ENCODE results near the gene CTSO.
A peak's percentile ranks its signal among the peaks of the same experiment; 100 is the strongest.

Gene CTSO

GRCh38 chr4:155953151-155954117 lies at the start of gene CTSO:
TSS of gene CTSO (minus strand) at chr4:155953866. CDS start at chr4:155953847, 19 bp downstream.
- peak; percentile 43 to 57 (median 48) for DNase-seq (ENCODE audit: low read depth in 3 of 3)

DNA sequence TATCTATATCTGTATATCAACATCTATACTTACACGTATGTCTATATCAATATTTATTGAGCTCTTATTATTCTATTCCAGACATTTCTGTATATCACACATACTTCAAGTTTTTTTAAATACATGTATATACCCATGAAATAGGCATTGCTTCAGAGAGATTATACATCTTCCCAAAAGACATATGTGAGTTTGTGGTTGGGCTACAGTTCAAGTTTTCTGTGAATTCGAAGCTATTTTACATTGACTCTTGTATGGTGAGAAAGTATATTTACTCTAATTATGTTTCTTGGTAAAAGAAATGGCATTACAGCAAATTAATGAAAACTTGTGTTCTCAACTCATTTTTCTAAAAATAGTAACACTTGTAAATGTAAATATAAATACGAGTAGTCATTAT lies 46.8 kb upstream of the CTSO start:
- no peak for DNase-seq (ENCODE audit: low read depth in 3 of 3)

DNA sequence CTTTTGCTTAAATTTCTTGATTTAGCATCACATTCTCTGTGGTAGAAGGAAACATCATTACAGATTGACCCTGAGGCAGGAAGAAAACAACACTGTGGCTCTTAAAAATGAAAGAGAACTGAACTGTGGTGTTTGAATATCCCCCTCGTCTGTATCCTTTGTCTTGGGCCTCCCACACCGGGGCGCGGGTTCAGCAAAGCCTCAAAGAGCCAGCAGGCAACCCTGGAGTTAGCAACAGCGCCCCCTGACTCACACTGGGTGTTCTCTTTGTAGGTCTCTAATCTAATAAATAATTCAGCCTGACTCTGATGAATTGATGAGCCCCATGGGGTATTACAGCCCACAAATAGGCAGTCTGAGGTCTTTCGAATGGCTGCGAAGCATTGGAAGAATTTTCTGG lies 46.1 kb upstream of the CTSO start:
- no peak for DNase-seq (ENCODE audit: low read depth in 3 of 3)

DNA sequence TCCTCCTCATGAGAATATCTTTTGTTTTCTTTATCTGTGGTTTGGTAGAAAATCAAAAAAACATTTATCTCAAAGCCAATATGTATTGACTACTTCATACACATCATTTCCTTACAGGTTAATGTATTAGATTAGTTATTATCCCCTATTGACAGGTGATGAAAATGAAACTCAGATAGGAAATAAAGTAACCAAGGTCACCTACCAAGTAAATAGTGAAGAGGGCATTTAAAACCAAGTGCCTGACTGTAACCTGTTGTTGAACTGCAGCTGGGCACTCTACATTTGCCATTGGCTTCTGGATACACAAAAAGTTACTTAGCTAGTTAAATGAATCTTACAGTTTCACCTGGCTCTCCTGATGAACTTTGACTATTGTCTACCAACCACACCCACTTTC lies 41.4 kb upstream of the CTSO start:
- no peak for DNase-seq (ENCODE audit: low read depth in 3 of 3)

DNA sequence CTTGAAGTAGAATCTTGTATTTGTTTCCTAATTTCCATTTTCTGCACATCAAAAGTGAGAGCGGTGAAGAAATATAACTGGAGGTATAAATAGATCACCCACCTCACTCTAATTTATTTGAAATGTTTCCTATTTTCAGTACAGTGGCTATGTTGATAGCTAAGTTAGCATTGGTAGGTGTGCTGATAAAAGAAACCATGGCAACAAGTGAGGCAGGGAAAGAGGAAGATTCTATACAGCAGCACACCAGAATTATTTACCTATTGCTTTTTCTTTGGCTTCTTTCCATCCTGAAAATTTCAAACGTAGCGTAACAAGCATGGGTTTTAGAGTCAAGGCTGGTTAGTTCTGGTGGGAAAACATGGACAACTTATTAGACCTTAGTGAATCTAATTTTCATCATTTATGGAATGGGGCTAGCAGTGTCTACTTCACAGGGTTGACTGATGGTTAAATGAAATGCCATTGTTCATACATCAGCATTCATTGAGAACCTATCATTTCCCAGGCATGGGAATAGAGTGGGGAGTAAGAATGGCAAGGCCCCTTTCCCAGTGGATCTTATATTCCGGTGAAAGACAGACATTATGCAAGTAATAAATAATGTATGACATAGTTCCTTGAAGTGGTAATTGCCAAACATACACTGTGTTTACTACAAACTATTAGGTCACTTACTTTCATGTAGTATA lies 30.6 kb upstream of the CTSO start:
- no peak for DNase-seq (ENCODE audit: low read depth in 3 of 3)

- DNase-seq (ENCODE audit: low read depth in 3 of 3), result no peak
These were observed 29.2 kb upstream of the CTSO start for GRCh38 chr4:155982736-155983385.

GRCh38 chr4:155978810-155979209 lies 25.1 kb upstream of the CTSO start:
- DNase-seq (ENCODE audit: low read depth in 3 of 3), result no peak

- DNase-seq (ENCODE audit: low read depth in 3 of 3), result no peak
These were observed 21.8 kb upstream of the CTSO start for GRCh38 chr4:155975511-155975910.

GRCh38 chr4:155974996-155975395 lies 21.3 kb upstream of the CTSO start:
- no peak for DNase-seq (ENCODE audit: low read depth in 3 of 3)

DNA sequence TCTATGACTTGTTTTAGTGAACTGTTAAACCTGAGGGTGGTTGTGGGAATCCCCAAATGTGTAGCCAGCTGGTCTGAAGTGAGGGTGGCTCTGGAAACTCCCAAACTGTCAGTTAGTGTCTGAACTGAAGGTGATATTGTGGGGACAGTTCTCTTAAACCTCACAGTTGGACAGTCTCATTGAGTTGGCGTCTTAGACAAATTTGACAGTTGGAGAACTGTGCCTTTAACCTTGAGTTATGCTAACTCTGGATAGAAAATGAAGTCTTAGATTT lies 20.7 kb upstream of the CTSO start:
- DNase-seq (ENCODE audit: low read depth in 3 of 3), result no peak

DNA sequence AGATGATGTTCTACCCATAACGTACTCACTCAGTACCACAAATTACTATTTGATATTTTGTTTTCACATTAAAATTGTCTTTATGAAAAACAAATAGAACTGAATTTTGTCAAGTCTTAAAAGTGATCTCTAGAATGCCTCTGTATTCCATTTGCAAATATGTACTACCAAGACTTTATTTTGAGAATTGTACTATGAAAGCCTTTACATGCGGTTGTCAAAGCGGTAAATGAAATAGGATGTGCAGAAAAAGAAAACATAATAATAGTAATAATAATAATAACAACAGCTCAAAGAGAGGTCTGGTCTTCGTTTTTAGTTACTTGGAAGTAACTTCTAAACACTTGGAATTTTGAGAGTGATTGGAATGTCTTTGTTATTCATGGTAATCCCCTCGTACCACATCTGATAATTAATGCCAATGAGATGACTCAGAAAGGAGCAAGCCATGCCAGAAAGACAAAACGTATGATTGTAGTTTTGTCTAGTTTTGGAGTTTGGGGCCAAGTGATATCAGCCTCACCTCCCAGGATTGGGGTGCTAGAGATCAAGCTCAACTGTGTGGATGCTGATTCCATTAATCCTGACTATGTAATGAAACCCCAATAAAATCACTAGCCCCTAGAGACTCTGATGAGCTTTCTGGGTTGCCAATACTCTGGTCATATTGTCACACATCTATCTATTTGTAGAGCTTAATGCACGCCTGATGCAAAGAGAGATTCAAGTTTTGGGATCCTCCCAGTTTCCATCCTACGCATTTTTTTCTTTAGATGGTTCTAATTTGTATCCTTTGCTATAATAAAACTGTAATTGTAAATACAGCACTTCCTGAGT lies 20.2 kb upstream of the CTSO start:
- DNase-seq (ENCODE audit: low read depth in 3 of 3), result no peak

GRCh38 chr4:155972098-155972497 lies 18.4 kb upstream of the CTSO start:
- DNase-seq (ENCODE audit: low read depth in 3 of 3), result no peak

GRCh38 chr4:155966731-155967395 lies 13.2 kb upstream of the CTSO start:
- DNase-seq (ENCODE audit: low read depth in 3 of 3), result no peak

GRCh38 chr4:155966171-155966570 lies 12.5 kb upstream of the CTSO start:
- DNase-seq (ENCODE audit: low read depth in 3 of 3), result no peak

GRCh38 chr4:155964016-155964891 lies 10.6 kb upstream of the CTSO start:
- no peak for DNase-seq (ENCODE audit: low read depth in 3 of 3)

DNA sequence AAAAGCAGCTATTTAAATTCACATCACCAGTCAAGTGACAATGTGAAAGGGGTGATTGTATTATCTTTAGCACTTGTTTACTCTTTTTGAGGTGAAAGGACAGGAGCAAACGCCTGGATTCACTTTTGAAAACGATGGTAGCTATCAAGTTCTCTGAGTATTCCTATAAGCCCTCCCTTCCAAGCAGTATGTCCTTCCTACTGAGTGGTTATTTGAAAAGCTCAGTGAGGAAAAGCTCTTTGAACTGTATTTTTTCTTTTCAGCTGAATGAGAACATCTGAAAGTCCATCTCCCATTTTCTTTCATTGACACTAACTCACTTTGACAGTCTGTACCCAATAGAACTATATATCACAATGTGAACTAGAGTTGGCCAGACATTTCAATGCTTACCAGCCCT lies 9.1 kb upstream of the CTSO start:
- no peak for DNase-seq (ENCODE audit: low read depth in 3 of 3)

DNA sequence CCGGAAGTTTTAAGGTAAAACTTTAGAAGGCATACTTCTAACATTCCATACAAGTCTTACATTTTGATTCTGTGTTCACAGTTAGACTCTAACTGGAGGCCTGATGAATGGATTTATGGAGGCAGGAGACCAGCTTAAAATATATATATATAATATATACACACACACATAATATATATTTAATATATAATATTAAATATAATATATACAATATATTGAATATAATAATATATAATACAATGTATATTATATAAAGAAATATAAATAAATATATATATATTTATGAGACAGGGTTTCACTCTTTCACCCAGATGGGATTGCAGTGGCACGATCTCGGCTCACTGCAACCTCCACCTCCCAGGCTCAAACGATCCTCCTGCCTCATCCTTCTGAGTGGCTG lies 7.9 kb upstream of the CTSO start:
- DNase-seq (ENCODE audit: low read depth in 3 of 3), result no peak

DNA sequence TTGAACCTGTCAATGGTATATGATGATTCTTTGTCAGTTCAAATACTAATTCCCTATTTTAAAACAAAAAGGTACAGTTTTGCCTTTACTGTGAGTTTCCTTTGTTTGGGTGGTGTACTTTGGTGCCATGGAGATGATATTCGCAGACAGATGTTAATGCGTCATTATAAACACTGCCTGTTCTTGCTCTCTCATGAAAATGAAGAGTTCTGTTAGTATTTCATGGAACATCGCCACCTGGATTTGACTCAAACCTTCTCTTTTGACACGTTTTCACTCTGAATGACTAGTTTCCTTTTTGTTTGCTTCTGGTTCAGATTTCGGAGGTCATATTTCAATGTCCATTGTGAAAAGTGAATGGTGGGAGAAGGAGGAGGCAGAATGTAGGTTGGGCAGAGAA lies 6.9 kb upstream of the CTSO start:
- DNase-seq (ENCODE audit: low read depth in 3 of 3), result no peak

DNA sequence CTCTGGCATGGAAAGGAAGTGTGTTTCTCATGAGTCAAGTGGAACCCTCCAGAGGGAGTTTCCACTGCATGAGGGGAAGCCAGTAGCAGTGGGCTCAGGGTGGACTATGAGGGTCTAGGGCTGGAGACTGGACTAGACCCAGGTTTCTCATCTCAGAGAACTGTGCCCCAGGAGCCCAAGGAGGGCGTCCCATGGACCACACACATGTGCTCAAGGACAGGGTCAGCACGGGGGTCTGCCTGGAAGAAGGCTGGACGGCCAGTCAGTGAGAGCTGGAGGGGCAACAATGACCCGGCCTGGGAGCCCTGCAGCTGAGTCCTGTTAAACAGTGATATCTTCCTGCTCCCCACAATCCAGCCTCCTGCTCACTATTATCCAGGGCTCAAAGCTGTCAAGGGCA lies 5.8 kb upstream of the CTSO start:
- DNase-seq (ENCODE audit: low read depth in 3 of 3), result no peak

GRCh38 chr4:155956461-155956860 lies 2.8 kb upstream of the CTSO start:
- DNase-seq (ENCODE audit: low read depth in 3 of 3), result no peak

Measured in stimulated activated CD4-positive, alpha-beta T cell treated with anti-CD3 and anti-CD28 coated beads, TNF-alpha, amount 100 ng/mL, for 48 hours (primary cell).